HepG2 (cell line): ENCODE results near the gene TXNIP. TPM values are rescaled to one million over a fixed set of nuclear protein-coding genes. Genes with fewer than 3 reads are reported as not detected.

Source experiments
- ATAC-seq: fragments of 200-7000 bp; cut with Tn5 transposase; 3 replicates; pipeline ENCODE4 v1.9.1; 2020; ENCODE audit warnings: mild to moderate bottlenecking, moderate library complexity
- BruUV-seq: library from RNA; stranded (reverse); fragments of 400-500 nt; replicated peaks from 2 replicates; lab custom pipeline; 2021; lab: Mats Ljungman, UMichigan
- CTCF ChIA-PET: fragments of 300-600 bp; formaldehyde crosslinking; extraction: SDS; loops from one replicate; lab custom pipeline; 2021; ENCODE audit warnings: low total read pairs, inconsistent platforms, low intra/inter-chr PET ratio; lab: Yijun Ruan, JAX
- POLR2A ChIA-PET: fragments of 350-600 bp; sonication (Branson Sonifier 250); formaldehyde crosslinking; loops from one replicate; lab custom pipeline; 2020; ENCODE audit warnings: antibody characterized with exemption, inconsistent platforms; lab: Yijun Ruan, JAX
- DNase-seq: peaks from one replicate; pipeline ENCODE4 v3.0.0-alpha.2; 2015; ENCODE audit warnings: low spot score
- FAIRE-seq: peaks from 3 replicates; lab custom pipeline; 2011; peaks lifted over from hg19 to GRCh38; lab: Jason Lieb, UNC
- H2AFZ ChIP-seq: one replicate; pipeline ENCODE4 v1.6.1; 2011; ENCODE audit warnings: low read length, inconsistent platforms
- H3K27ac ChIP-seq: fragments of 300-600 bp; 3 replicates; pipeline ENCODE4 v1.8.0; 2011; ENCODE audit warnings: mixed run types, mild to moderate bottlenecking, mixed read lengths, low read length, inconsistent platforms; ENCODE audit not compliant: insufficient read depth; ENCODE audit errors: extremely low read length
- H3K27me3 ChIP-seq, 2 experiments: fragments of 200-600 bp in 1 of 2; 2 replicates in 1 of 2; 3 replicates in 1 of 2; pipeline versions ENCODE4 v1.6.0 to v1.8.0; 2011; ENCODE audit warnings: low read length in 2 of 2, mild to moderate bottlenecking in 2 of 2, moderate library complexity in 2 of 2, inconsistent platforms in 1 of 2; ENCODE audit not compliant: insufficient read depth in 2 of 2, control insufficient read depth in 1 of 2
- H3K36me3 ChIP-seq, 2 experiments: fragments of 200-600 bp in 1 of 2; replicated peaks in 1 of 2; 2 replicates in 1 of 2; 3 replicates in 1 of 2; pipeline versions ENCODE4 v1.5.1 to v1.8.0; 2011; ENCODE audit warnings: low read length in 2 of 2, inconsistent platforms in 1 of 2; ENCODE audit not compliant: insufficient read depth in 2 of 2, control insufficient read depth in 1 of 2
- H3K4me1 ChIP-seq: 2 replicates; pipeline ENCODE4 v1.5.1; 2012; ENCODE audit warnings: low read length, inconsistent platforms; ENCODE audit not compliant: insufficient read depth
- H3K4me2 ChIP-seq: 2 replicates; pipeline ENCODE4 v1.6.0; 2011; ENCODE audit warnings: low read depth, low read length, inconsistent platforms
- H3K4me3 ChIP-seq, 3 experiments: fragments of 200-600 bp in 1 of 3; sonication (generic), shearing (Covaris generic) in 1 of 3; replicated peaks in 1 of 3; 2 replicates each; pipeline ENCODE4 v1.5.1; 2011 to 2016; ENCODE audit warnings: low read length in 3 of 3, inconsistent platforms in 2 of 3, low read depth in 2 of 3, mild to moderate bottlenecking in 2 of 3, control low read depth in 1 of 3, mixed read lengths in 1 of 3; ENCODE audit not compliant: insufficient read depth in 1 of 3
- H3K79me2 ChIP-seq: one replicate; pipeline ENCODE4 v1.6.1; 2011; ENCODE audit warnings: low read length, inconsistent platforms; ENCODE audit not compliant: insufficient read depth
- H3K9ac ChIP-seq: 2 replicates; pipeline ENCODE4 v1.6.0; 2011; ENCODE audit warnings: mild to moderate bottlenecking, low read depth, low read length, inconsistent platforms; ENCODE audit not compliant: insufficient read depth
- H3K9me3 ChIP-seq: 2 replicates; pipeline ENCODE4 v1.5.1; 2012; ENCODE audit warnings: mild to moderate bottlenecking, low read length
- H4K20me1 ChIP-seq: 2 replicates; pipeline ENCODE4 v1.6.0; 2011; ENCODE audit warnings: inconsistent platforms, mild to moderate bottlenecking, low read length, moderate library complexity; ENCODE audit not compliant: insufficient read depth
- CREM ChIP-seq, 2 experiments: sonication (generic) in 1 of 2; formaldehyde crosslinking in 1 of 2; IDR thresholded peaks; 2 replicates each; pipeline versions ENCODE4 v1.4.0 to v1.6.1; 2016 to 2020; ENCODE audit warnings: antibody characterized with exemption in 1 of 2, mild to moderate bottlenecking in 1 of 2, missing genetic modification reagents in 1 of 2
- MXI1 ChIP-seq: IDR thresholded peaks from 3 replicates; pipeline ENCODE4 v1.6.1; 2012; ENCODE audit warnings: low read depth, low read length, inconsistent platforms, borderline replicate concordance
- NR1H2 ChIP-seq: sonication (generic); formaldehyde crosslinking; IDR thresholded peaks from 2 replicates; pipeline ENCODE4 v1.8.1; 2022; ENCODE audit warnings: low read depth, missing genetic modification reagents, borderline replicate concordance
- PCBP1 ChIP-seq: fragments of 200-400 bp; formaldehyde crosslinking; IDR thresholded peaks from 2 replicates; pipeline ENCODE4 v1.6.1; 2017; ENCODE audit warnings: mild to moderate bottlenecking, low read depth, low read length, borderline replicate concordance
- POLR2A ChIP-seq, 2 experiments: IDR thresholded peaks; 2 replicates each; pipeline ENCODE4 v1.6.1; 2011; ENCODE audit warnings: low read depth in 2 of 2, low read length in 2 of 2, mild to moderate bottlenecking in 1 of 2, moderate library complexity in 1 of 2; ENCODE audit not compliant: insufficient read depth in 1 of 2
- RELA ChIP-seq: sonication (generic); formaldehyde crosslinking; IDR thresholded peaks from 2 replicates; pipeline ENCODE4 v1.4.0; 2020; ENCODE audit warnings: missing genetic modification reagents
- USF2 ChIP-seq, 2 experiments: sonication (generic) in 1 of 2; formaldehyde crosslinking in 1 of 2; IDR thresholded peaks; 2 replicates each; pipeline versions ENCODE4 v1.5.1 to v1.6.1; 2011 to 2020; ENCODE audit warnings: borderline replicate concordance in 1 of 2, low read depth in 1 of 2, low read length in 1 of 2, mild to moderate bottlenecking in 1 of 2, missing genetic modification reagents in 1 of 2, moderate library complexity in 1 of 2
- ZNF780A ChIP-seq: sonication (generic); formaldehyde crosslinking; IDR thresholded peaks from 2 replicates; pipeline ENCODE4 v1.8.0; 2022; ENCODE audit warnings: mild to moderate bottlenecking, missing genetic modification reagents, moderate library complexity
- WGBS: methylation state at CpG from one replicate; pipeline ENCODE4 v1.1.6; 2017; ENCODE audit warnings: low lambda C conversion rate; 5-methylcytosine and 5-hydroxymethylcytosine counted together
- in situ Hi-C: cut with HindIII; loops from 2 replicates; pipeline ENCODE4 v1.10.0; 2017; ENCODE audit warnings: low pct_unique_long_range_greater_than_20kb; ENCODE audit not compliant: extremely low pct_ligation_motif_present
- intact Hi-C: fragments of 100-400 bp; cut with micrococcal nuclease; formaldehyde crosslinking; loops from one replicate; pipeline ENCODE4 v1.10.0; 2022; ENCODE audit not compliant: unreplicated experiment
- polyA plus RNA-seq, 8 experiments: library from polyadenylated mRNA; depleted of rRNA in 3 of 8; stranded (reverse) in 7 of 8; unstranded in 1 of 8; fragments of >200 nt; fragmentation: Illumina TruSeq in 4 of 8; extraction: Trizol in 4 of 8; gene quantifications; 2 replicates each; pipeline versions ENCODE4 v1.2.1 to v1.2.3, GENCODE V29; 2011 to 2016; ENCODE audit warnings: low read depth in 4 of 8, missing spikeins in 1 of 8, mixed read lengths in 1 of 8; ENCODE audit not compliant: insufficient read depth in 1 of 8
- total RNA-seq, 5 experiments: library from RNA; depleted of rRNA; stranded (reverse); fragments of >200 nt; fragmentation: Illumina TruSeq; extraction: Trizol; gene quantifications; 2 replicates each; pipeline ENCODE4 v1.2.3, GENCODE V29; 2016; ENCODE audit warnings: low read depth in 1 of 5
- TF ChIP-seq, protein P1 (sequence below): sonication (generic); formaldehyde crosslinking; IDR thresholded peaks from 2 replicates; pipeline ENCODE4 v1.4.0; 2020; ENCODE audit warnings: missing genetic modification reagents
- TF ChIP-seq, protein P2 (sequence below): sonication (generic); formaldehyde crosslinking; IDR thresholded peaks from 2 replicates; pipeline ENCODE4 v1.9.0; 2021; ENCODE audit warnings: missing genetic modification reagents, mild to moderate bottlenecking, borderline replicate concordance
- TF ChIP-seq, protein P3 (sequence below): sonication (generic); formaldehyde crosslinking; IDR thresholded peaks from 2 replicates; pipeline ENCODE4 v1.8.1; 2023; ENCODE audit warnings: missing genetic modification reagents, mild to moderate bottlenecking, borderline replicate concordance
- TF ChIP-seq, protein P4 (sequence below): sonication (generic); formaldehyde crosslinking; IDR thresholded peaks from 2 replicates; pipeline ENCODE4 v1.4.0; 2020; ENCODE audit warnings: mild to moderate bottlenecking, low read depth, missing genetic modification reagents

Gene TXNIP
- total and polyA plus RNA-seq, 2 of the 13 experiments (the other 11 are each of a cell fraction or from before 2014, with no cell fraction given) = 24.4 to 237 TPM

- ATAC-seq (no peak), FAIRE-seq (no peak), DNase-seq (no peak)
- Histone ChIP-seq H3K79me2 (no peaks in the 10 kb centered on the region), H3K4me2 (peak overlapping the region; percentile 79; the same call in 1 of the 2 replicates), H3K9ac (no peak overlapping the region), H3K4me1 (peaks cover 76% of the 10 kb centered on the region), H2AFZ (no peak overlapping the region), H3K36me3 (no peaks in the 10 kb centered on the region), H3K27ac (no peak overlapping the region), H3K9me3 (no peaks in the 10 kb centered on the region), H3K4me3 (no peak overlapping the region), H4K20me1 (peaks cover 5% of the 10 kb centered on the region; the same call in 1 of the 2 replicates)
- BruUV-seq = no TSS peak
- intact Hi-C loops = no loop called here
- ChIA-PET POLR2A (interaction anchor here (0.7 to 2.1 kb wide), 2 partner anchors 14 to 59 kb away, joined by 3 to 7 read pairs; partner anchors contain the start of gene RBM8A), CTCF (no interaction called here)
- in situ Hi-C loops = no loop called here
- 78% methylated on average over 6 of the region's 6 CpGs for WGBS
- TF ChIP-seq, protein P1, sequence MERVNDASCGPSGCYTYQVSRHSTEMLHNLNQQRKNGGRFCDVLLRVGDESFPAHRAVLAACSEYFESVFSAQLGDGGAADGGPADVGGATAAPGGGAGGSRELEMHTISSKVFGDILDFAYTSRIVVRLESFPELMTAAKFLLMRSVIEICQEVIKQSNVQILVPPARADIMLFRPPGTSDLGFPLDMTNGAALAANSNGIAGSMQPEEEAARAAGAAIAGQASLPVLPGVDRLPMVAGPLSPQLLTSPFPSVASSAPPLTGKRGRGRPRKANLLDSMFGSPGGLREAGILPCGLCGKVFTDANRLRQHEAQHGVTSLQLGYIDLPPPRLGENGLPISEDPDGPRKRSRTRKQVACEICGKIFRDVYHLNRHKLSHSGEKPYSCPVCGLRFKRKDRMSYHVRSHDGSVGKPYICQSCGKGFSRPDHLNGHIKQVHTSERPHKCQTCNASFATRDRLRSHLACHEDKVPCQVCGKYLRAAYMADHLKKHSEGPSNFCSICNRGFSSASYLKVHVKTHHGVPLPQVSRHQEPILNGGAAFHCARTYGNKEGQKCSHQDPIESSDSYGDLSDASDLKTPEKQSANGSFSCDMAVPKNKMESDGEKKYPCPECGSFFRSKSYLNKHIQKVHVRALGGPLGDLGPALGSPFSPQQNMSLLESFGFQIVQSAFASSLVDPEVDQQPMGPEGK = no peak
- TF ChIP-seq, protein P2, sequence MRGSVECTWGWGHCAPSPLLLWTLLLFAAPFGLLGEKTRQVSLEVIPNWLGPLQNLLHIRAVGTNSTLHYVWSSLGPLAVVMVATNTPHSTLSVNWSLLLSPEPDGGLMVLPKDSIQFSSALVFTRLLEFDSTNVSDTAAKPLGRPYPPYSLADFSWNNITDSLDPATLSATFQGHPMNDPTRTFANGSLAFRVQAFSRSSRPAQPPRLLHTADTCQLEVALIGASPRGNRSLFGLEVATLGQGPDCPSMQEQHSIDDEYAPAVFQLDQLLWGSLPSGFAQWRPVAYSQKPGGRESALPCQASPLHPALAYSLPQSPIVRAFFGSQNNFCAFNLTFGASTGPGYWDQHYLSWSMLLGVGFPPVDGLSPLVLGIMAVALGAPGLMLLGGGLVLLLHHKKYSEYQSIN (CRISPR knock-in tag) = no peak
- no peak for TF ChIP-seq MXI1
- no peak for TF ChIP-seq PCBP1
- TF ChIP-seq ZNF780A (CRISPR knock-in tag) = no peak
- TF ChIP-seq USF2 (IDR thresholded peaks at IDR 0.05; ENCODE audit: low read depth, low read length) = no peak
- TF ChIP-seq USF2 (CRISPR knock-in tag; IDR thresholded peaks at IDR 0.05; ENCODE audit: borderline replicate concordance) = no peak
- TF ChIP-seq POLR2A (IDR thresholded peaks at IDR 0.05; ENCODE audit: insufficient read depth in 1 of 2, low read depth in 2 of 2, low read length in 2 of 2) = no peak
- TF ChIP-seq, protein P3, sequence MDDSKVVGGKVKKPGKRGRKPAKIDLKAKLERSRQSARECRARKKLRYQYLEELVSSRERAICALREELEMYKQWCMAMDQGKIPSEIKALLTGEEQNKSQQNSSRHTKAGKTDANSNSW (CRISPR knock-in tag) = no peak
- TF ChIP-seq RELA = no peak
- TF ChIP-seq, protein P4, sequence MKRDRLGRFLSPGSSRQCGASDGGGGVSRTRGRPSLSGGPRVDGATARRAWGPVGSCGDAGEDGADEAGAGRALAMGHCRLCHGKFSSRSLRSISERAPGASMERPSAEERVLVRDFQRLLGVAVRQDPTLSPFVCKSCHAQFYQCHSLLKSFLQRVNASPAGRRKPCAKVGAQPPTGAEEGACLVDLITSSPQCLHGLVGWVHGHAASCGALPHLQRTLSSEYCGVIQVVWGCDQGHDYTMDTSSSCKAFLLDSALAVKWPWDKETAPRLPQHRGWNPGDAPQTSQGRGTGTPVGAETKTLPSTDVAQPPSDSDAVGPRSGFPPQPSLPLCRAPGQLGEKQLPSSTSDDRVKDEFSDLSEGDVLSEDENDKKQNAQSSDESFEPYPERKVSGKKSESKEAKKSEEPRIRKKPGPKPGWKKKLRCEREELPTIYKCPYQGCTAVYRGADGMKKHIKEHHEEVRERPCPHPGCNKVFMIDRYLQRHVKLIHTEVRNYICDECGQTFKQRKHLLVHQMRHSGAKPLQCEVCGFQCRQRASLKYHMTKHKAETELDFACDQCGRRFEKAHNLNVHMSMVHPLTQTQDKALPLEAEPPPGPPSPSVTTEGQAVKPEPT = no peak
- TF ChIP-seq NR1H2 (CRISPR knock-in tag) = no peak
- no peak for TF ChIP-seq CREM (IDR thresholded peaks at IDR 0.05)
- TF ChIP-seq CREM (CRISPR knock-in tag; IDR thresholded peaks at IDR 0.05) = no peak
- TF ChIP-seq, all 625 proteins: peak for 0
- no peaks in the 10 kb centered on the region for H3K27me3 ChIP-seq
These were observed 9.8 kb downstream of the TXNIP start for GRCh38 chr1:145986551-145986950.
